ENCODE measurements around the gene PRPF40A.

PRPF40A gene

DNA sequence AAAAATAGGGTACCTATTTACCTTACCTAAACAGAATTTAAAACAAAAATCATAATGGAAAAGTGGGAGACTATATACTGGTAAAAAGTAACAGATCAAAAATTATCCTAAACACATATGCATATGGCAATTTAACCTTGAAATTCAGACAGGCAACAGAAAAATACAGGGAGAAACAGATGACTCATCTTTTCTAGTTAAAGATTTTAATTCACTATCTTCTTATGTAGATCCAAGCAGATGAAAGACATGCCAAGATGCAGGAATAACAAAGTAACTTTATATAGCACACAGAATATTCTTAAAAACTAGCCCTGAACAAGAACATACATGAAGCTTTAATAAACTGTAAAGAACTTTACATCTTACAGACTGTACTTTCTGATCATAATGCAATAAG lies 30.9 kb downstream of the PRPF40A start:
- H3K4me1 ChIP-seq (ENCODE audit: control extremely low read depth in 1 of 4, control insufficient read depth in 4 of 4, insufficient read depth in 4 of 4, low read length in 3 of 4): no peaks in the 10 kb centered on the region
- no peaks in the 10 kb centered on the region for H3K27me3 ChIP-seq (replicated peaks in 2 of 5; ENCODE audit: control insufficient read depth in 4 of 5, insufficient read depth in 5 of 5, low read length in 4 of 5)
- CTCF ChIA-PET: no interaction called here
- H3K27ac ChIP-seq (ENCODE audit: insufficient read depth in 1 of 2, low read depth in 1 of 2, low read length in 2 of 2, poor library complexity in 1 of 2, severe bottlenecking in 2 of 2): no peak overlapping the region
- H3K36me3 ChIP-seq (ENCODE audit: control insufficient read depth in 4 of 4, insufficient read depth in 4 of 4, low read length in 3 of 4): peaks cover 7 to 22% (median 14%) of the 10 kb centered on the region in 4 experiments
- H3K4me3 ChIP-seq (ENCODE audit: control insufficient read depth in 1 of 7, extremely low read depth in 1 of 7, insufficient read depth in 4 of 7, low read depth in 2 of 7, low read length in 6 of 7): no peak overlapping the region
- POLR2A ChIA-PET: no interaction called here
- H3K9me3 ChIP-seq (ENCODE audit: control extremely low read depth in 1 of 5, control insufficient read depth in 4 of 5, insufficient read depth in 2 of 5, low read depth in 1 of 5, low read length in 4 of 5): no peaks in the 10 kb centered on the region
- no peak for DNase-seq

DNA sequence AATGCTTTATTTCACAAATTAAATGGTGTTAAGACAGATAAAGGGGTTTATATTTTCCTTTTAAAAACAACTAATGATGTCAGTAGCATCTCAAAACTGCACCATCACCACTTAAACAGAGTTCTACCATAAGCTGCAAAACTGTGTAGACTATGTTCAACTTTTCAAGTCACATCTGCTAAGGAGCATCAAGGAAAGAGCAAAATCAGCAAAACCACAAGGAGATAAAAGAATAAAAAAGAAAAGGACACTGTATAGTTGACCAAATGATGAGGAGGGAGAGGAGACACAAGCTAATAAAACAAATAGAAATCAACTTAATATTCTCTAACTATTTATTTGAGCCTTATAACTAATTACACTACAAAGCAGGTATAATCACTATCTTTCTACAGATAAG lies 33.9 kb downstream of the PRPF40A start:
- peaks cover 12 to 37% (median 24%) of the 10 kb centered on the region in 4 experiments for H3K36me3 ChIP-seq (ENCODE audit: control insufficient read depth in 4 of 4, insufficient read depth in 4 of 4, low read length in 3 of 4)
- ChIA-PET POLR2A (no interaction called here), CTCF (interaction anchor here (0.7 to 1.0 kb wide), 3 partner anchors 17 to 1224 kb away, joined by 3 read pairs; no protein-coding TSS in a partner anchor)
- no peaks in the 10 kb centered on the region for H3K9me3 ChIP-seq (ENCODE audit: control extremely low read depth in 1 of 5, control insufficient read depth in 4 of 5, insufficient read depth in 2 of 5, low read depth in 1 of 5, low read length in 4 of 5)
- no peaks in the 10 kb centered on the region for H3K27me3 ChIP-seq (replicated peaks in 2 of 5; ENCODE audit: control insufficient read depth in 4 of 5, insufficient read depth in 5 of 5, low read length in 4 of 5)
- H3K27ac ChIP-seq (ENCODE audit: insufficient read depth in 1 of 2, low read depth in 1 of 2, low read length in 2 of 2, poor library complexity in 1 of 2, severe bottlenecking in 2 of 2): no peak overlapping the region
- H3K4me1 ChIP-seq (ENCODE audit: control extremely low read depth in 1 of 4, control insufficient read depth in 4 of 4, insufficient read depth in 4 of 4, low read length in 3 of 4): no peaks in the 10 kb centered on the region
- no peak for DNase-seq
- no peak overlapping the region for H3K4me3 ChIP-seq (ENCODE audit: control insufficient read depth in 1 of 7, extremely low read depth in 1 of 7, insufficient read depth in 4 of 7, low read depth in 2 of 7, low read length in 6 of 7)

DNA sequence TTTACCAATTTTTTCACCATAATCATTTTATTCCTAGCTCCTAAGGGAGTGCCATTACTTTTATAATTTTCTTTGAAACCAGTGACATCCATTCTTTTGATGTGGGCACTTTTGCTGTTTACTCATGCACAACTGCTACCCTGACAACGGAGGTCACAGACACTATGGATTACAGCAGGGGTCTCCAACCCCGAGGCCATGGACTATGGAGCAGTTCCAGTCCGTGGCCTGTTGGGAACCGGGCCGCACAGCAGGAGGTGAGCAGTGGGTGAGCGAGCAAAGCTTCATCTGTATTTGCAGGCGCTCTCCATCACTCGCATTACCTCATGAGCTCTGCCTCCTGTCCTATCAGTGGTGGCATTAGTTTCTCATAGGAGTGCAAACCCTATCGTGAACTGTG lies 34.6 kb downstream of the PRPF40A start:
- ChIA-PET POLR2A (no interaction called here), CTCF (interaction anchor here (0.9 to 1.0 kb wide), 2 partner anchors 17 to 1223 kb away, joined by 3 read pairs; no protein-coding TSS in a partner anchor)
- no peak overlapping the region for H3K27ac ChIP-seq (ENCODE audit: insufficient read depth in 1 of 2, low read depth in 1 of 2, low read length in 2 of 2, poor library complexity in 1 of 2, severe bottlenecking in 2 of 2)
- no peaks in the 10 kb centered on the region for H3K27me3 ChIP-seq (replicated peaks in 2 of 5; ENCODE audit: control insufficient read depth in 4 of 5, insufficient read depth in 5 of 5, low read length in 4 of 5)
- no peak for DNase-seq
- no peaks in the 10 kb centered on the region for H3K4me1 ChIP-seq (ENCODE audit: control extremely low read depth in 1 of 4, control insufficient read depth in 4 of 4, insufficient read depth in 4 of 4, low read length in 3 of 4)
- no peaks in the 10 kb centered on the region for H3K9me3 ChIP-seq (ENCODE audit: control extremely low read depth in 1 of 5, control insufficient read depth in 4 of 5, insufficient read depth in 2 of 5, low read depth in 1 of 5, low read length in 4 of 5)
- 97% methylated on average over 9 of the region's 9 CpGs for WGBS (ENCODE audit: insufficient coverage)
- H3K4me3 ChIP-seq (ENCODE audit: control insufficient read depth in 1 of 7, extremely low read depth in 1 of 7, insufficient read depth in 4 of 7, low read depth in 2 of 7, low read length in 6 of 7): no peak overlapping the region
- H3K36me3 ChIP-seq (ENCODE audit: control insufficient read depth in 4 of 4, insufficient read depth in 4 of 4, low read length in 3 of 4): peaks cover 10 to 33% (median 22%) of the 10 kb centered on the region in 4 experiments

DNA sequence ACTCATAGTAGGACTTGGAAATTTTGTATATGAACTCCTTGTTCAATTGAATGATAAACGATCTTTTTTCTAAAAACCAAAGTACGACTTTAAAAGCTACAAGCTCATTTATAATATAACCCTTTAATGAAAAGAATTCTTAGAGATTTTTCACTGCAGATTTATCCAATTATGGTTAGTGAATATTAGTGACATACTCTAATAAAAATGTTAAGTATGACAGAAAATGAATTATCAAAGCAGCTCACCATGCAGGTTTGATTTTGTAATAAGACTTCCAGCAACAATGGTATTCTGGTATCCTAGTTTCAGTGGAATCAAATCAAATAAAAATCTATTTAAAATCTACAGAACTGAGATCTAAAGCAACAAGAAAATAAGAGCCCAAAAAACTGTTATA lies 38.5 kb downstream of the PRPF40A start:
- no CpG with 5 or more reads among the region's 2 CpGs for WGBS (ENCODE audit: insufficient coverage)
- Histone ChIP-seq H3K4me3 (ENCODE audit: control insufficient read depth in 1 of 7, extremely low read depth in 1 of 7, insufficient read depth in 4 of 7, low read depth in 2 of 7, low read length in 6 of 7) (no peak overlapping the region), H3K27me3 (replicated peaks in 2 of 5; ENCODE audit: control insufficient read depth in 4 of 5, insufficient read depth in 5 of 5, low read length in 4 of 5) (no peaks in the 10 kb centered on the region), H3K4me1 (ENCODE audit: control extremely low read depth in 1 of 4, control insufficient read depth in 4 of 4, insufficient read depth in 4 of 4, low read length in 3 of 4) (no peaks in the 10 kb centered on the region), H3K9me3 (ENCODE audit: control extremely low read depth in 1 of 5, control insufficient read depth in 4 of 5, insufficient read depth in 2 of 5, low read depth in 1 of 5, low read length in 4 of 5) (no peaks in the 10 kb centered on the region), H3K36me3 (ENCODE audit: control insufficient read depth in 4 of 4, insufficient read depth in 4 of 4, low read length in 3 of 4) (peaks cover 14 to 65% (median 43%) of the 10 kb centered on the region in 4 experiments), H3K27ac (ENCODE audit: insufficient read depth in 1 of 2, low read depth in 1 of 2, low read length in 2 of 2, poor library complexity in 1 of 2, severe bottlenecking in 2 of 2) (no peak overlapping the region)
- CTCF ChIA-PET: no interaction called here
- DNase-seq: no peak
- POLR2A ChIA-PET: no interaction called here

DNA sequence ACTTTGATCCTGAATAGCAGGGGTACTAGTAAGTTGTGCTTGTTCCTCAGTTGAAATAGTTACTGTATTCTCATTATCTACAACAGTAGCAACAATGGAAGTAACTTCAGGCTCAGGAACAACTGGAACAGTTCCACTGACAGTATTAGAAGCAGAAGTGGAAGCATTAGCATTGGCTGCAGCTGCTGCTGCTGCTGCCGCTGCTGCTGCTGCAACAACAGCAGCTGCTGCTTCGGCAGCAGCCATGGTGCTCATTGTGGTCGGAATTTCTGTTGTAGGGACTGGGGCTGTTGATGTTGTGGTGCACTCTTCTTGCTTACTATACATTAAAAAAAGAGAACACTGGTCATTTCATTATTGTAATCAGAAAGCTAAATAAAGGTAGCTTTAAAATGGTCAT lies 40.8 kb downstream of the PRPF40A start:
- DNase-seq: no peak
- POLR2A ChIA-PET: no interaction called here
- Histone ChIP-seq H3K27me3 (replicated peaks in 2 of 5; ENCODE audit: control insufficient read depth in 4 of 5, insufficient read depth in 5 of 5, low read length in 4 of 5) (no peaks in the 10 kb centered on the region), H3K27ac (ENCODE audit: insufficient read depth in 1 of 2, low read depth in 1 of 2, low read length in 2 of 2, poor library complexity in 1 of 2, severe bottlenecking in 2 of 2) (no peak overlapping the region), H3K4me3 (ENCODE audit: control insufficient read depth in 1 of 7, extremely low read depth in 1 of 7, insufficient read depth in 4 of 7, low read depth in 2 of 7, low read length in 6 of 7) (no peak overlapping the region), H3K9me3 (ENCODE audit: control extremely low read depth in 1 of 5, control insufficient read depth in 4 of 5, insufficient read depth in 2 of 5, low read depth in 1 of 5, low read length in 4 of 5) (no peaks in the 10 kb centered on the region), H3K36me3 (ENCODE audit: control insufficient read depth in 4 of 4, insufficient read depth in 4 of 4, low read length in 3 of 4) (peaks cover 20 to 81% (median 54%) of the 10 kb centered on the region in 4 experiments), H3K4me1 (ENCODE audit: control extremely low read depth in 1 of 4, control insufficient read depth in 4 of 4, insufficient read depth in 4 of 4, low read length in 3 of 4) (no peaks in the 10 kb centered on the region)
- CTCF ChIA-PET: interaction anchor here (2.1 kb wide), 1 partner anchor 13 kb away, joined by 6 read pairs; no protein-coding TSS in a partner anchor
- whole genome bisulfite sequencing (ENCODE audit: insufficient coverage): no CpG with 5 or more reads among the region's 3 CpGs

DNA sequence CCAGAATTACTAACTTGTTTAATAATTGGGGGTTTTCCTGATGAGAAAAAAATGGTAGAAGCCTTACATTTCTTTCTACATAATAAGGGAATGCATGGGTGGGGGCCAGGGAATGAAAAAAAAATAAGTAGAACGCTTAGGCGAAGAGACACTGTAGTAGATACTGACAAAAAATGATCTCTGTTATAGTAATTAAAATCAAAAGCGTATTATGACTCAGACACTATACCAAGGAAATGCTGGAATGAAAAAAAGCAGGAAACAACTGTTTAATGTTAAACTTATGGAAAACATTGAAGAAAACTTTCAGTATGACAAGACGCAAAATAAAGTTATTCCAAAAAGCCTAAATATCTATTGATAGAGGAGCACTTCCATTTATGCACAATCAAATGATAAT lies 42.9 kb downstream of the PRPF40A start:
- no CpG with 5 or more reads among the region's 4 CpGs for WGBS (ENCODE audit: insufficient coverage)
- H3K27ac ChIP-seq (ENCODE audit: insufficient read depth in 1 of 2, low read depth in 1 of 2, low read length in 2 of 2, poor library complexity in 1 of 2, severe bottlenecking in 2 of 2): no peak overlapping the region
- H3K36me3 ChIP-seq (ENCODE audit: control insufficient read depth in 4 of 4, insufficient read depth in 4 of 4, low read length in 3 of 4): peaks cover 23 to 86% (median 56%) of the 10 kb centered on the region in 4 experiments
- ChIA-PET CTCF (interaction anchor here (1.4 kb wide), 2 partner anchors 13 to 69 kb away, joined by 3 read pairs; no protein-coding TSS in a partner anchor), POLR2A (no interaction called here)
- H3K4me3 ChIP-seq (ENCODE audit: control insufficient read depth in 1 of 7, extremely low read depth in 1 of 7, insufficient read depth in 4 of 7, low read depth in 2 of 7, low read length in 6 of 7): no peak overlapping the region
- H3K4me1 ChIP-seq (ENCODE audit: control extremely low read depth in 1 of 4, control insufficient read depth in 4 of 4, insufficient read depth in 4 of 4, low read length in 3 of 4): no peaks in the 10 kb centered on the region
- DNase-seq: no peak
- no peaks in the 10 kb centered on the region for H3K9me3 ChIP-seq (ENCODE audit: control extremely low read depth in 1 of 5, control insufficient read depth in 4 of 5, insufficient read depth in 2 of 5, low read depth in 1 of 5, low read length in 4 of 5)
- no peaks in the 10 kb centered on the region for H3K27me3 ChIP-seq (replicated peaks in 2 of 5; ENCODE audit: control insufficient read depth in 4 of 5, insufficient read depth in 5 of 5, low read length in 4 of 5)

DNA sequence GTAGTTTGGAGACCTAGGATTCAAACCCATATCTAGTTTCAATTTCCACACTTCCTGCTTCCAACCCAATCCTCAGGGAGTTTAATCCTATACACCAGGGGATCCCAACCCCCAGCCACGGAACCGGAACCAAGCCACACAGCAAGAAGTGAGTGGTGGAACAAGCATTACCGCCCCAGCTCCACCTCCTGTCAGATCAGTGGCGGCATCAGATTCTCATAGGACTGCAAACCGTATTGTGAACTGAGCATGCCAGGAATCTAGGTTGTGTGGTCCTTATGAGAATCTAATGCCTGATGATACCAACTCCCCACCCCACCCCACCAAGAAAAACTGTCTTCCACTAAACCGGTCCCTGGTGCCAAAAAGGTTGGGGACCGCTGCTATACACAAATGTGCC lies 52.5 kb downstream of the PRPF40A start:
- no peak for DNase-seq
- CTCF ChIA-PET: interaction anchor here (1.0 kb wide), 1 partner anchor 78 kb away, joined by 3 read pairs; no protein-coding TSS in a partner anchor
- H3K27ac ChIP-seq (ENCODE audit: insufficient read depth in 1 of 2, low read depth in 1 of 2, low read length in 2 of 2, poor library complexity in 1 of 2, severe bottlenecking in 2 of 2): no peak overlapping the region
- no peaks in the 10 kb centered on the region for H3K4me1 ChIP-seq (ENCODE audit: control extremely low read depth in 1 of 4, control insufficient read depth in 4 of 4, insufficient read depth in 4 of 4, low read length in 3 of 4)
- H3K4me3 ChIP-seq (ENCODE audit: control insufficient read depth in 1 of 7, extremely low read depth in 1 of 7, insufficient read depth in 4 of 7, low read depth in 2 of 7, low read length in 6 of 7): no peak overlapping the region
- no peaks in the 10 kb centered on the region for H3K27me3 ChIP-seq (replicated peaks in 2 of 5; ENCODE audit: control insufficient read depth in 4 of 5, insufficient read depth in 5 of 5, low read length in 4 of 5)
- peaks cover 40 to 94% (median 66%) of the 10 kb centered on the region in 4 experiments for H3K36me3 ChIP-seq (ENCODE audit: control insufficient read depth in 4 of 4, insufficient read depth in 4 of 4, low read length in 3 of 4)
- 100% methylated on average over 2 of the region's 7 CpGs for WGBS (ENCODE audit: insufficient coverage)
- POLR2A ChIA-PET: no interaction called here
- H3K9me3 ChIP-seq (ENCODE audit: control extremely low read depth in 1 of 5, control insufficient read depth in 4 of 5, insufficient read depth in 2 of 5, low read depth in 1 of 5, low read length in 4 of 5): no peaks in the 10 kb centered on the region

Data from common myeloid progenitor, CD34-positive (primary cell).